ENCODE results near the gene ASTN2. TPM values are rescaled to one million over a fixed set of nuclear protein-coding genes. Genes with fewer than 3 reads are reported as not detected.

Gene ASTN2
- total and polyA plus RNA-seq, 2 donors (not counting 3 experiments of a cell fraction or from before 2014, with no cell fraction given): 1.0 to 1.9 TPM

DNA sequence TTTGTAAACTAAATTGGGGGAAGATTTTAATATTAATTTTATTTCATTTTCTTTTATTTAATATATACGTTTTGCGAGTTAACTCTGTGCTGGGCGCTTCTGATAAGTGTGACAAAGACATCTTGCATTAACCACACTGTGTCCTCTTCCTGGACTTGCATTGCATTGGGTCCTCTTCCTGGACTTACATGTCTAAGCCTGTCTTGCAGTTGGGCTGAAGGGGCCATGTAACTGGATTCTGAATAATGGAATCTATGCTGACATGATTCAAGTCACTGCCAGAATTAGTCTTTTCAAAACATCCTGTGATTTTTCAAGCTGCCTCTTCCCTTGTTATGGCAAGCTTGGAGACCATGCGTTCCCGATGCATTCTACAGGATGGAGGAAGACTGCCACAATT, 605.2 kb downstream of the ASTN2 start:
- Histone ChIP-seq H3K9me1 (replicated peaks; ENCODE audit: control insufficient read depth, extremely low read depth, insufficient read depth, low read length) (no peaks in the 10 kb centered on the region), H3K9me3 (replicated peaks; ENCODE audit: control insufficient read depth, insufficient read depth, low read length) (no peaks in the 10 kb centered on the region), H3K4me2 (ENCODE audit: insufficient read depth, low read length) (no peak overlapping the region), H3K9ac (replicated peaks; ENCODE audit: extremely low read depth, insufficient read depth, low read length) (no peak overlapping the region), H4K20me1 (replicated peaks; ENCODE audit: control insufficient read depth, extremely low read depth, insufficient read depth, low read length) (no peaks in the 10 kb centered on the region), H3K4me3 (replicated peaks in 1 of 3; ENCODE audit: insufficient read depth in 1 of 3, low read depth in 1 of 3, low read length in 3 of 3) (no peak overlapping the region), H3K27ac (ENCODE audit: insufficient read depth, low read depth, low read length) (no peak overlapping the region), H3K36me3 (ENCODE audit: control insufficient read depth in 2 of 2, extremely low read depth in 1 of 2, insufficient read depth in 2 of 2, low read length in 2 of 2) (no peaks in the 10 kb centered on the region), H2AFZ (ENCODE audit: low read depth, low read length) (no peak overlapping the region), H3K4me1 (ENCODE audit: control insufficient read depth, extremely low read depth, insufficient read depth, low read length) (no peaks in the 10 kb centered on the region), H3K79me2 (ENCODE audit: control insufficient read depth, insufficient read depth, low read length) (no peaks in the 10 kb centered on the region), H3K27me3 (ENCODE audit: control insufficient read depth in 2 of 2, insufficient read depth in 2 of 2, low read length in 2 of 2) (no peaks in the 10 kb centered on the region)
- ChIA-PET CTCF (no interaction called here), POLR2A (no interaction called here)
- intact Hi-C loops (cut with micrococcal nuclease): no loop called here
- no TSS peak for BruUV-seq (replicated peaks)
- dilution Hi-C loops (cut with MboI; ENCODE audit: extremely low pct_ligation_motif_present, low sequenced_read_pairs): no loop called here
- no peak for TF ChIP-seq EZH2 (IDR thresholded peaks at IDR 0.05; ENCODE audit: borderline replicate concordance, low read depth, low read length, severe bottlenecking)
- TF ChIP-seq, protein P1, sequence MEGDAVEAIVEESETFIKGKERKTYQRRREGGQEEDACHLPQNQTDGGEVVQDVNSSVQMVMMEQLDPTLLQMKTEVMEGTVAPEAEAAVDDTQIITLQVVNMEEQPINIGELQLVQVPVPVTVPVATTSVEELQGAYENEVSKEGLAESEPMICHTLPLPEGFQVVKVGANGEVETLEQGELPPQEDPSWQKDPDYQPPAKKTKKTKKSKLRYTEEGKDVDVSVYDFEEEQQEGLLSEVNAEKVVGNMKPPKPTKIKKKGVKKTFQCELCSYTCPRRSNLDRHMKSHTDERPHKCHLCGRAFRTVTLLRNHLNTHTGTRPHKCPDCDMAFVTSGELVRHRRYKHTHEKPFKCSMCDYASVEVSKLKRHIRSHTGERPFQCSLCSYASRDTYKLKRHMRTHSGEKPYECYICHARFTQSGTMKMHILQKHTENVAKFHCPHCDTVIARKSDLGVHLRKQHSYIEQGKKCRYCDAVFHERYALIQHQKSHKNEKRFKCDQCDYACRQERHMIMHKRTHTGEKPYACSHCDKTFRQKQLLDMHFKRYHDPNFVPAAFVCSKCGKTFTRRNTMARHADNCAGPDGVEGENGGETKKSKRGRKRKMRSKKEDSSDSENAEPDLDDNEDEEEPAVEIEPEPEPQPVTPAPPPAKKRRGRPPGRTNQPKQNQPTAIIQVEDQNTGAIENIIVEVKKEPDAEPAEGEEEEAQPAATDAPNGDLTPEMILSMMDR (IDR thresholded peaks at IDR 0.05; ENCODE audit: extremely low read depth in 1 of 2, insufficient read depth in 1 of 2, low read depth in 1 of 2, low read length in 2 of 2): no peak
- DNase-seq (ENCODE audit: low read depth, low spot score) (no peak), FAIRE-seq (no peak)

DNA sequence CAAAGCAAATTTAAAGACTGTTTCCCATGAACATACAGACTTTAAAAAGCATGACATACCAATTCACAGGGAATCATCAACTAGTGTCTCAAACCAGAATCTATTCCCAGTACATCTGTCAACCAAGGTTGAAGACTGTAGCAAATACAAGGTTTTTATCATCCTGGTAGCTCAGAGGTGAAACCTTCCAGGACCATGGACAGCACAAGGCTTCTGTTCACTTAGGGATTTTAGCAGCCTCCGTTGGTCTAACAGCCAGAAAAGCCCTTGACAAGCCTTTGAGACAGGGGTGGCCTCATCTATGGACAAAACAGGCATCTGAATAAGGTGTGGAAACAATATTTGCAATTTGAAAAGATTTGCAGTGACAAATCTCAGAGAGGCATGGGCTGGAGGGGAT, 608.8 kb downstream of the ASTN2 start:
- Histone ChIP-seq H3K79me2 (ENCODE audit: control insufficient read depth, insufficient read depth, low read length) (no peaks in the 10 kb centered on the region), H4K20me1 (replicated peaks; ENCODE audit: control insufficient read depth, extremely low read depth, insufficient read depth, low read length) (no peaks in the 10 kb centered on the region), H3K9ac (replicated peaks; ENCODE audit: extremely low read depth, insufficient read depth, low read length) (no peak overlapping the region), H3K4me1 (ENCODE audit: control insufficient read depth, extremely low read depth, insufficient read depth, low read length) (no peaks in the 10 kb centered on the region), H3K9me1 (replicated peaks; ENCODE audit: control insufficient read depth, extremely low read depth, insufficient read depth, low read length) (no peaks in the 10 kb centered on the region), H3K27ac (ENCODE audit: insufficient read depth, low read depth, low read length) (no peak overlapping the region), H3K4me2 (ENCODE audit: insufficient read depth, low read length) (no peak overlapping the region), H3K4me3 (replicated peaks in 1 of 3; ENCODE audit: insufficient read depth in 1 of 3, low read depth in 1 of 3, low read length in 3 of 3) (no peak overlapping the region), H3K27me3 (ENCODE audit: control insufficient read depth in 2 of 2, insufficient read depth in 2 of 2, low read length in 2 of 2) (no peaks in the 10 kb centered on the region), H3K9me3 (replicated peaks; ENCODE audit: control insufficient read depth, insufficient read depth, low read length) (peaks cover 2% of the 10 kb centered on the region), H3K36me3 (ENCODE audit: control insufficient read depth in 2 of 2, extremely low read depth in 1 of 2, insufficient read depth in 2 of 2, low read length in 2 of 2) (no peaks in the 10 kb centered on the region), H2AFZ (ENCODE audit: low read depth, low read length) (no peak overlapping the region)
- FAIRE-seq (no peak), DNase-seq (ENCODE audit: low read depth, low spot score) (no peak)
- CTCF ChIA-PET: no interaction called here
- POLR2A ChIA-PET: no interaction called here
- dilution Hi-C loops (cut with MboI; ENCODE audit: extremely low pct_ligation_motif_present, low sequenced_read_pairs): no loop called here
- no TSS peak for BruUV-seq (replicated peaks)
- TF ChIP-seq POLR2AphosphoS5 (IDR thresholded peaks at IDR 0.05; ENCODE audit: insufficient read depth, low read depth, low read length) (no peak), JUN (IDR thresholded peaks at IDR 0.05; ENCODE audit: borderline replicate concordance, insufficient read depth, insufficient read length, low read depth) (no peak), POLR2A (IDR thresholded peaks at IDR 0.05; ENCODE audit: low read depth, low read length) (no peak), FOS (IDR thresholded peaks at IDR 0.05; ENCODE audit: borderline replicate concordance, insufficient read depth, low read length) (no peak)
- intact Hi-C loops (cut with micrococcal nuclease): no loop called here

Data from endothelial cell of umbilical vein (primary cell).